ENCODE results near the gene GLP1R.

Gene GLP1R

GRCh38 chr6:39020136-39020535, 28.4 kb upstream of the GLP1R start:
- Histone ChIP-seq H3K27me3 (replicated peaks; ENCODE audit: control insufficient read depth, insufficient read depth, low read length) (no peaks in the 10 kb centered on the region; the same call in none of the 2 replicates), H3K36me3 (ENCODE audit: control insufficient read depth, insufficient read depth, low read length) (no peaks in the 10 kb centered on the region), H3K4me3 (replicated peaks; ENCODE audit: low read depth, low read length) (no peak overlapping the region)
- no peak for DNase-seq (ENCODE audit: extremely low read depth, insufficient read length)
- no peak for TF ChIP-seq CTCF (IDR thresholded peaks at IDR 0.05; ENCODE audit: insufficient read depth, low read length, poor library complexity, severe bottlenecking)

- Histone ChIP-seq H3K36me3 (ENCODE audit: control insufficient read depth, insufficient read depth, low read length) (no peaks in the 10 kb centered on the region), H3K27me3 (replicated peaks; ENCODE audit: control insufficient read depth, insufficient read depth, low read length) (no peaks in the 10 kb centered on the region; the same call in none of the 2 replicates), H3K4me3 (replicated peaks; ENCODE audit: low read depth, low read length) (no peak overlapping the region)
- no peak for TF ChIP-seq CTCF (IDR thresholded peaks at IDR 0.05; ENCODE audit: insufficient read depth, low read length, poor library complexity, severe bottlenecking)
- no peak for DNase-seq (ENCODE audit: extremely low read depth, insufficient read length)
Observed at GRCh38 chr6:39021041-39021440, 27.5 kb upstream of the GLP1R start.

- H3K4me3 ChIP-seq (replicated peaks; ENCODE audit: low read depth, low read length) = no peak overlapping the region
- H3K27me3 ChIP-seq (replicated peaks; ENCODE audit: control insufficient read depth, insufficient read depth, low read length) = no peaks in the 10 kb centered on the region; the same call in none of the 2 replicates
- DNase-seq (ENCODE audit: extremely low read depth, insufficient read length) = no peak
- H3K36me3 ChIP-seq (ENCODE audit: control insufficient read depth, insufficient read depth, low read length) = no peaks in the 10 kb centered on the region
- no peak for TF ChIP-seq CTCF (IDR thresholded peaks at IDR 0.05; ENCODE audit: insufficient read depth, low read length, poor library complexity, severe bottlenecking)
Observed at GRCh38 chr6:39021779-39022178, 26.8 kb upstream of the GLP1R start.

- TF ChIP-seq CTCF (IDR thresholded peaks at IDR 0.05; ENCODE audit: insufficient read depth, low read length, poor library complexity, severe bottlenecking) = no peak
- no peak overlapping the region for H3K4me3 ChIP-seq (replicated peaks; ENCODE audit: low read depth, low read length)
- no peaks in the 10 kb centered on the region for H3K36me3 ChIP-seq (ENCODE audit: control insufficient read depth, insufficient read depth, low read length)
- no peak for DNase-seq (ENCODE audit: extremely low read depth, insufficient read length)
- no peaks in the 10 kb centered on the region for H3K27me3 ChIP-seq (replicated peaks; ENCODE audit: control insufficient read depth, insufficient read depth, low read length)
Observed at GRCh38 chr6:39026175-39026574, 22.4 kb upstream of the GLP1R start.

GRCh38 chr6:39029156-39030011, 19.2 kb upstream of the GLP1R start:
- no peaks in the 10 kb centered on the region; the same call in 1 of the 2 replicates for H3K27me3 ChIP-seq (replicated peaks; ENCODE audit: control insufficient read depth, insufficient read depth, low read length)
- TF ChIP-seq CTCF (IDR thresholded peaks at IDR 0.05; ENCODE audit: insufficient read depth, low read length, poor library complexity, severe bottlenecking) = peak; percentile 98
- no peaks in the 10 kb centered on the region for H3K36me3 ChIP-seq (ENCODE audit: control insufficient read depth, insufficient read depth, low read length)
- DNase-seq (ENCODE audit: extremely low read depth, insufficient read length) = no peak
- no peak overlapping the region for H3K4me3 ChIP-seq (replicated peaks; ENCODE audit: low read depth, low read length)

All from GM06990 (cell line).